ENCODE data around the gene SPEM3. TPM values are rescaled to one million over a fixed set of nuclear protein-coding genes. Genes with fewer than 3 reads are reported as not detected.

The SPEM3 gene
- polyA plus RNA-seq, 1 experiment: not detected

DNA sequence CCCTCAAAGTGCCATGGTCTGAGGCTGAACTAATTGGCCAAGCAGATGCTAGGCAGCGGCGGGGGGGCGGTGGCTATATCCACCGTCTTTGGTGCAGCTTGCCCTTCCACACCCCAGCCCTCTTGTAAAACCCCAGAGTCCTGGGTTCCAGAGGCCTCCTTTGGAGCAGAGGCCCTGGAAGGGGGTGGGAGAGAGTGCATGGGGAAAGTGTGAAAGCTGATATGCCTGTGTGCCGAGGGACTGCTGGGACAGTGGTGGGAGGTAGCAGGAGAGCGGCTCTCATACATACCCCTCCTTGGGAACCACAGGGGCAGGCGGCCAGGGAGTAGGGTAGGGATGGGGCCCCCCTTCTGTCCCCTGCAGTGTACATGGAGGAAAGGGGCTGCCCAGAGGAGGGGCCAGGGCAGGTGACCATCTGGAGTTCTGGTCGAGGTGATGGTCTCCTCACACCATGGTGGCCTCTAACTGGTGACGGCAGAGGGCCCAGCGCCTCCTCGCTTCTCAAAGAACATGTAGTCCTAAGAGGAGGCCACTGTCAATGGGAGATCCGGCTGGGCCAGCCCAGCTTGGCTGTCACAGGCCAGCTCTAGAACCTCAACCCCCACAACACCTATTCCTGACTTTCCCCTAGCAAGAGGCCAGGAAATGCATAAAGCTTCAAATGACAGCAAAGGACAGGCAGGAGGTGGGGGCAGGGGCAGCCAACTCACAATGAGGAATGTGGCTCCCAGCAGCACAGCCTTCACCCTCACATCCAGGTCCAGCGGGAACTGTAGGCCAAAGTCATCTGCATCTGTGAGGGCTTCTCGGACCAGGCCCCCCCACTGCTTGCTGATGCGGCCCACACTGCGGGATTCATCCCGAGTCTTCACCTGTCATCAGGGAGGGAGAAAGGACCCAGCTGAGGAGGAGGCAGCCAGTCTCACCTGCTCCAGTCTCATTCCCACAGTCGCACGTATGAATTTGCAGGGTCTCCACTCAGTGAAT is 38.4 kb upstream of the SPEM3 start:
- POLR2A ChIA-PET: interaction anchor here (0.6 kb wide), 1 partner anchor 72 kb away, joined by 3 read pairs; no protein-coding TSS in a partner anchor
- H3K27me3 ChIP-seq (ENCODE audit: control insufficient read depth, insufficient read depth, low read length): no peaks in the 10 kb centered on the region
- CTCF ChIA-PET: no interaction called here
- no peak overlapping the region for H3K4me3 ChIP-seq (ENCODE audit: low read depth, low read length)
- H3K9me3 ChIP-seq (ENCODE audit: control insufficient read depth, insufficient read depth, low read length): no peaks in the 10 kb centered on the region; the same call in 1 of the 2 replicates
- no peak for DNase-seq (ENCODE audit: low read depth, low spot score)
- no peak overlapping the region for H3K27ac ChIP-seq (ENCODE audit: low read depth, low read length)
- TF ChIP-seq, protein P1, sequence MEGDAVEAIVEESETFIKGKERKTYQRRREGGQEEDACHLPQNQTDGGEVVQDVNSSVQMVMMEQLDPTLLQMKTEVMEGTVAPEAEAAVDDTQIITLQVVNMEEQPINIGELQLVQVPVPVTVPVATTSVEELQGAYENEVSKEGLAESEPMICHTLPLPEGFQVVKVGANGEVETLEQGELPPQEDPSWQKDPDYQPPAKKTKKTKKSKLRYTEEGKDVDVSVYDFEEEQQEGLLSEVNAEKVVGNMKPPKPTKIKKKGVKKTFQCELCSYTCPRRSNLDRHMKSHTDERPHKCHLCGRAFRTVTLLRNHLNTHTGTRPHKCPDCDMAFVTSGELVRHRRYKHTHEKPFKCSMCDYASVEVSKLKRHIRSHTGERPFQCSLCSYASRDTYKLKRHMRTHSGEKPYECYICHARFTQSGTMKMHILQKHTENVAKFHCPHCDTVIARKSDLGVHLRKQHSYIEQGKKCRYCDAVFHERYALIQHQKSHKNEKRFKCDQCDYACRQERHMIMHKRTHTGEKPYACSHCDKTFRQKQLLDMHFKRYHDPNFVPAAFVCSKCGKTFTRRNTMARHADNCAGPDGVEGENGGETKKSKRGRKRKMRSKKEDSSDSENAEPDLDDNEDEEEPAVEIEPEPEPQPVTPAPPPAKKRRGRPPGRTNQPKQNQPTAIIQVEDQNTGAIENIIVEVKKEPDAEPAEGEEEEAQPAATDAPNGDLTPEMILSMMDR (IDR thresholded peaks at IDR 0.05; ENCODE audit: low read depth, low read length): no peak

DNA sequence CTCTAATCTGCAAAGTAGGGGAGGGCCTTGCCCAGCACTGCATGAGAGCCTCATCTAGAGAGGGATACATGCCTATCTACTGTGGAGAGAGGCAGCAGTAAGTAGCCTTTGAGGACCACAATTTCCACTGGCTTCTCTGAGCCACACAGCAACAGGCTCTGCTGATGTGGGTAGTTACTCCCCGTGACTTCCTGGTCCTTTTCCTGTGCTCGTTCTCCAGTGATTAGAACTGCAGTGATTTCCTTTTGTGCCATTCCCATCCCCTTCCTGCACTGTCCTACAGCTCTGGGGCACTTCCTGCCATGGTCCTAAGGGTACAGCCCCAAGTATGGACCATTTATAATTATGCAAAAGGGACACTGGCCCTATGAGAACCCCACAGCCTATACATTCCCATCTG is 37.4 kb upstream of the SPEM3 start:
- TF ChIP-seq, protein P1 (IDR thresholded peaks at IDR 0.05; ENCODE audit: low read depth, low read length): no peak
- Histone ChIP-seq H3K4me3 (ENCODE audit: low read depth, low read length) (no peak overlapping the region), H3K27me3 (ENCODE audit: control insufficient read depth, insufficient read depth, low read length) (no peaks in the 10 kb centered on the region), H3K27ac (ENCODE audit: low read depth, low read length) (no peak overlapping the region), H3K9me3 (ENCODE audit: control insufficient read depth, insufficient read depth, low read length) (no peaks in the 10 kb centered on the region; the same call in 1 of the 2 replicates)
- ChIA-PET CTCF (no interaction called here), POLR2A (interaction anchor here (0.6 kb wide), 1 partner anchor 71 kb away, joined by 3 read pairs; no protein-coding TSS in a partner anchor)
- no peak for DNase-seq (ENCODE audit: low read depth, low spot score)

DNA sequence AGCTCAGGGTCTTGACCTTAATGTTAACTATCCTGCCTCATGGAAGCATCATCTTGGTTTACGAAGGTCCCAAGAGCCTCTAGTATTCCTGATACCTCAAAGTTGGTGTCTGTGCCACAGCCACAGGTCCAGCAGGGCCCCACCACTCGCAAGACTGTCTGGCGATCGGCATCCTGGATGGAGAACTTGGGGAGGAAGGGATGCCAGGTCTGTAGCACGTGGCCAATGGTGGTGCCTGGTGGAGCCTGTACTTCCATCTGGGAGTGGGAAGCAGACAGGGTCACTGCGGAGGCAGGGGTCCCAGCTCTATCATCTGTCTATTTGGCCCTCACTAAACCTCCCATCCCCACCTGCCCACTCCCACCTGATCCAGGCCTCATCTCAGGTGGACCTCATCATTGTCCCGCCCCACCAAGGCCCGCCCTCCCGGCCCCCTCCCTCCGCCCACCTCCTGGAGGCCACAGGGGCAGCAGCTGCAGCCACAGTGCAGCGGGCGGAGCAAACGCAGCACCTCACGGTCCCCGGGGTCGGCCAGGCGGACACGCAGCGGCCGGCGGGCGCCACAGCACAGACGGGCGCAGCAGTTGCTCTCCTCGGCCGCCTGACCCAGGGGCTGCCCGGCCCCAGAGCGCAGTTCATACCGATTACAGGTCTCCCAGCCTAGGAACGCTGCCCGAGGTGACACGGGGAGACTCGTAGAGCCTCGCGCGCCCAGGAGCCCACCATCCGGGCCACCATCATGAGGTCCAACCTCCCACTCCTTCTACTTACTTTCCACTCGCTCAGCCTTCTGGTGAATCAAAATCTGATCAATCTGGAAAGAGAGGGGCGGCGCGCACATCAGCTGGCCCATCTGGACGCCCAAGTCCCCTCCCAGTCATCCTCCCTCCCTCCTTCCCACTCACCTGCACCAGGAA is 35.7 kb upstream of the SPEM3 start:
- no peaks in the 10 kb centered on the region; the same call in 1 of the 2 replicates for H3K9me3 ChIP-seq (ENCODE audit: control insufficient read depth, insufficient read depth, low read length)
- H3K27me3 ChIP-seq (ENCODE audit: control insufficient read depth, insufficient read depth, low read length): no peaks in the 10 kb centered on the region
- DNase-seq (ENCODE audit: low read depth, low spot score): no peak
- no peak overlapping the region for H3K27ac ChIP-seq (ENCODE audit: low read depth, low read length)
- CTCF ChIA-PET: interaction anchor here (0.6 kb wide), 1 partner anchor 40 kb away, joined by 3 read pairs; no protein-coding TSS in a partner anchor
- H3K4me3 ChIP-seq (ENCODE audit: low read depth, low read length): peak overlapping the region; percentile 87
- POLR2A ChIA-PET: no interaction called here
- TF ChIP-seq, protein P1 (IDR thresholded peaks at IDR 0.05; ENCODE audit: low read depth, low read length): no peak

DNA sequence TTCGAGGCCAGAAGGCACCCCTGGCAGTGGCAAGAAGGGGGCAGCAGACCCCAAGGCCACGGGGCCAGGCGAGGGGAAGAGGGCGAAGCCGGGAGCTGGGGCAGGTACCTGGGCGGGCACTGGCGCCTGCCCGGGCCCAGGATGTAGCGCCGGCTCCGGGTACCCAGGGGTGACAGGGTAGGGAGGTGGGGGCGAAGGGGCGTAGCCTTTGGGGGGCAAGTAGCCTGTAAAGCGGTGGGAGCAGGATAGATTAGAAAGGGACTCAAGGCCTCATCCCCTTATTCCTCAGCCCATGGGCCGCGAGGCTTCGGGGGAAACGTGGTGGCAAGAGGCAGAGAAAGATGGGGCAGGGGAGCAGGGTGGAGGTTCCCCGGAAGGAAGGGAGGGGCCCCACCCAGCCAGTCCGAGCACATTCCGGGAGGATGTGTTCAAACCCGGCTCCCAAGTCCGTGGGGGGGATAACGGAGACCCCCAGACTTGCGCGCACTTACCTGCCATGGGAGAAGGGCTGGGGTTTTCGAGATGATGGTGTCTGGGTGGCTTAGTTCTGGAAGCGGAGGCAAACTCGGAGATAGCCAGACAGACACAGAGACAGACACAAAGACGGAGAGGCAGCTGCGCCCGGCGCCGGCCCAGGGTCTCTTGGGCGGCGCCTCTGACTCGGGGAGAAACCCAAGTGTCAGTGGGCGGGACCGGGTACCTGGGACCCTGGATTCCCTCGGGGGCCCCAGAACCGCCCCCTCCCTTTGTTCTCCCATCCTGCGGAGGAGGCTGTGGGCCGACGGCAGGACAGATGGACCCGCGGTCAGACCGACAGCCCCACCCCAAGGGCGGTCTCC is 34.8 kb upstream of the SPEM3 start:
- TF ChIP-seq, protein P1 (IDR thresholded peaks at IDR 0.05; ENCODE audit: low read depth, low read length): no peak
- DNase-seq (ENCODE audit: low read depth, low spot score): no peak
- ChIA-PET POLR2A (interaction anchor here (1.0 to 2.0 kb wide), 2 partner anchors 10 to 13 kb away, joined by 3 to 8 read pairs; partner anchors contain the start of gene TMEM256), CTCF (interaction anchor here (0.5 to 2.4 kb wide), 4 partner anchors 10 to 141 kb away, joined by 3 to 7 read pairs (median 3); partner anchors contain the start of genes TMEM256 and TMEM95)
- Histone ChIP-seq H3K27ac (ENCODE audit: low read depth, low read length) (peak overlapping the region; percentile 78), H3K9me3 (ENCODE audit: control insufficient read depth, insufficient read depth, low read length) (no peaks in the 10 kb centered on the region; the same call in 1 of the 2 replicates), H3K4me3 (ENCODE audit: low read depth, low read length) (peak overlapping the region; percentile 87), H3K27me3 (ENCODE audit: control insufficient read depth, insufficient read depth, low read length) (no peaks in the 10 kb centered on the region)

All from AG04450 (cell line).